ENCODE results near the gene SMG9. TPM values are rescaled to one million over a fixed set of nuclear protein-coding genes. Genes with fewer than 3 reads are reported as not detected.
A peak's percentile ranks its signal among the peaks of the same experiment; 100 is the strongest.

Gene SMG9
- total RNA-seq, 6 experiments from 2014 or later: 29.8 to 39.4 (median 32.0) TPM

DNA sequence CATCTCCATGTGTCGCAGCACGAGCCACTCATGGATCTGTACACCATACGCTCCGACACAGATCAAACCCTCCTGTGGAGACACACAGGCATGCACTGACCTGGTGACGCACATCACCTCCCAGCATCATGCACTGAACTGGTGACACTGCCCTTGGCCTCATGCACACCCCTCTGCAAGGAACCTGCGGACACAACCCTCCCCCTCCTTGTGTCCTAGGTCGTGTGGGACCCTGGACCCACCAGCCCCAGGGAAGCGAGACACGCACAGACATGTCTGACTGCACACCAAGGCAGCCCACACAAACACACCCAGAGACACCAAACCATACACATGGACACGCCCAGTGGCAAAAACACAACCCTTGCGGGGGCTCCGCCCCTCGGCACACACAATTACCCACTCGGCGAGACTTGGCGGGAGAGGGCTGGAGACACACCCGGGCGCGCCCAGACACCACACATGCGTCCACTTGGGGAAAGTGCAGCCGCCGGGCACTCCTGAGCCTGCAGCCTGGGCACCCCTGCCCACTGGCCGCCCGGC lies 28.0 kb upstream of the SMG9 start:
- no peaks in the 10 kb centered on the region for H3K9me3 Mint-ChIP-seq
- no peak overlapping the region for H3K4me3 Mint-ChIP-seq
- no peaks in the 10 kb centered on the region for H3K27me3 Mint-ChIP-seq (ENCODE audit: insufficient read depth)
- TF ChIP-seq, protein P1, sequence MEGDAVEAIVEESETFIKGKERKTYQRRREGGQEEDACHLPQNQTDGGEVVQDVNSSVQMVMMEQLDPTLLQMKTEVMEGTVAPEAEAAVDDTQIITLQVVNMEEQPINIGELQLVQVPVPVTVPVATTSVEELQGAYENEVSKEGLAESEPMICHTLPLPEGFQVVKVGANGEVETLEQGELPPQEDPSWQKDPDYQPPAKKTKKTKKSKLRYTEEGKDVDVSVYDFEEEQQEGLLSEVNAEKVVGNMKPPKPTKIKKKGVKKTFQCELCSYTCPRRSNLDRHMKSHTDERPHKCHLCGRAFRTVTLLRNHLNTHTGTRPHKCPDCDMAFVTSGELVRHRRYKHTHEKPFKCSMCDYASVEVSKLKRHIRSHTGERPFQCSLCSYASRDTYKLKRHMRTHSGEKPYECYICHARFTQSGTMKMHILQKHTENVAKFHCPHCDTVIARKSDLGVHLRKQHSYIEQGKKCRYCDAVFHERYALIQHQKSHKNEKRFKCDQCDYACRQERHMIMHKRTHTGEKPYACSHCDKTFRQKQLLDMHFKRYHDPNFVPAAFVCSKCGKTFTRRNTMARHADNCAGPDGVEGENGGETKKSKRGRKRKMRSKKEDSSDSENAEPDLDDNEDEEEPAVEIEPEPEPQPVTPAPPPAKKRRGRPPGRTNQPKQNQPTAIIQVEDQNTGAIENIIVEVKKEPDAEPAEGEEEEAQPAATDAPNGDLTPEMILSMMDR (IDR thresholded peaks at IDR 0.05): no peak
- H3K27ac Mint-ChIP-seq: no peak overlapping the region
- no peaks in the 10 kb centered on the region for H3K36me3 Mint-ChIP-seq (ENCODE audit: low read depth)
- peaks cover 58% of the 10 kb centered on the region for H3K4me1 Mint-ChIP-seq (ENCODE audit: low read depth)
- no peak for DNase-seq

DNA sequence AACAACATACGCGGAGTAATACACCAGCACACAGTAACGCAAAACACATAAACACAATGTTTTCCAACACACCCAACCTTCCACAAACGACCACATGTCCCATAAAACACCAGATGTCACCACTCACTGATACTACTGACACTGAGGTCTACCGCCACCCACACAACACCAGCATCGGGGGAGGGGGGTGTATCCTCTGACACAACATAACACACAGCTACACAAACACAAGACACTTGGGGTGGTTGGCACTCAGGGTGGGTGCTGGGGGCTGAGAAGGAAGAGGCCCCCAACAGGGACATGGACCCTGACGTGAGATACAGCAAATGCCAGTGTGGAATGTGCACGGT lies 27.5 kb upstream of the SMG9 start:
- H3K27me3 Mint-ChIP-seq (ENCODE audit: insufficient read depth): no peaks in the 10 kb centered on the region
- no peaks in the 10 kb centered on the region for H3K36me3 Mint-ChIP-seq (ENCODE audit: low read depth)
- TF ChIP-seq, protein P1 (IDR thresholded peaks at IDR 0.05): no peak
- no peak overlapping the region for H3K27ac Mint-ChIP-seq
- DNase-seq: no peak
- no peaks in the 10 kb centered on the region for H3K9me3 Mint-ChIP-seq
- H3K4me3 Mint-ChIP-seq: no peak overlapping the region
- peaks cover 63% of the 10 kb centered on the region for H3K4me1 Mint-ChIP-seq (ENCODE audit: low read depth)

DNA sequence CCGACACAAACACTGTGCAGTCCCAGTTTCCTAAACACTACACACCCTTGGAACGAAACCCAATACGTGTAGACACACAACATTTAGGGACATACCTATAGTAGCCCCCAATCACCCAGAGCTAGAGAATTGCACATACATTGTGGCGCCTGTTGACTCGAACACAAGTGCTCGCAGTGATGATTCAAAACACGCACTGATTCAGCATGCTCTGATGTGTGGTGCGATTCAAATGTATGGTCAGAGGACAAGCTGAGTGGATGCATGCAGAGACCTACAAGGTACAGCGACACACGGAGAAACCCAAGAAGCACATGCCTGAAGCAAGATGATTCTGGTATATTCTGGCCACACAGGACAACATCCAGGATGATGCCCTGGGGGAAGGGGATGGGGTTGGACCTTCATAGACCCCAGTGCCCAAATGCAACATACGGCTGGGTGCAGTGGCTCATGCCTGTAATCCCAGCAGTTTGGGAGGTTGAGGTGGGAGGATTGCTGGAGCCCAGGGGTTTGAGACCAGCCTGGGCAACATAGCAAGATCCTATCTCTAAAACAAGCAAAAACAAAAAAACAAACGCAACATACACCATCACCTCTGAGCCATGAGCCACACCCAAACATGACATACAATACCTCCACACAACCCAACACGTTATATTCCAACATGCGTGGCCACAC lies 27.0 kb upstream of the SMG9 start:
- Mint-ChIP-seq H3K27ac (no peak overlapping the region), H3K4me3 (no peak overlapping the region)
- TF ChIP-seq, protein P1 (IDR thresholded peaks at IDR 0.05): no peak

DNA sequence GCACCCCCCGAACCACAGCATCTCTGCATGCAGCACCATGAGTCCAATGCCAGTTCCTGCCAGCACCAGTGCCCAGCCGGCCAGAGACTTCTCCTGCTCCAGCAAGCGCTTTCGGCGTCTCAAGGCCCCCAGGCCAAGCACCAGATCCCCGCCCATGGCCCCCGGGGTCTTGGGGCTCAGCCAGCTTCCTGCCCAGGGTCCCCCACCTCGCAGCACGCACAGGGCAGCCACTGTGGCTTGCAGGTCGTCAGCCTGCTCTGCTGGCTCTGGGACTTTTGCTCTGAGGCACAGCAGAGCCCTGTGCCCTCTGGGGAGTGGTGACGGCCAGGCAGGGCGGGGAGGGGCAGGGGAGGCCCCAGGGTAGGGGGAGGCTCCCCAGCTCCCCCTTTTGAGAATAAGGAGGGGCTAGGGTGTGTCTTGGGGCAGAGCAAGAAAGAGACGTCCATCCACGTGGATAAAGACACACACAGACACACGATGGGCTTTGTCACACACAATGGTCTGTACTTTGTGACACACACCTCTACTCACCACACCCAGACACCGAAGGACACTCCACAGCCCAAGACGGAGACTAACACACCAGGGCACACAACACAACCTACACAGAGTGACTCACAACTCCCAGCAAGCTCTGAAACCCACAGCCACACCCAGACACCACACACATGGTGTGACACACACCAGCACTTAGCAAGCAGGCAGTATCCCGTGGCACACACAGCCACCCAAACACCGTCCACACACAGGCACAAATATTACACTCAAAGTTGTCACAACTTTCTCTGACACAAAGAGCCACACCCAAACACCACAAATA lies 26.2 kb upstream of the SMG9 start, which contains the start of gene KCNN4:
TSS of gene KCNN4 (minus strand) at position 268 of the 820 bp plus-strand sequence. CDS start at position 156, 112 bp downstream.
- Mint-ChIP-seq H3K36me3 (ENCODE audit: low read depth) (no peaks in the 10 kb centered on the region), H3K4me1 (ENCODE audit: low read depth) (peaks cover 67% of the 10 kb centered on the region), H3K27me3 (ENCODE audit: insufficient read depth) (no peaks in the 10 kb centered on the region), H3K4me3 (peak within 1 kb of the TSS; percentile 30), H3K9me3 (no peaks in the 10 kb centered on the region), H3K27ac (peak within 1 kb of the TSS; percentile 59)
- DNase-seq: peak; percentile 68
- TF ChIP-seq, protein P1 (IDR thresholded peaks at IDR 0.05): no peak

More for the DNA sequence above, 27.0 kb upstream of the SMG9 start:
- Mint-ChIP-seq H3K36me3 (ENCODE audit: low read depth) (no peaks in the 10 kb centered on the region), H3K4me1 (ENCODE audit: low read depth) (peaks cover 67% of the 10 kb centered on the region), H3K9me3 (no peaks in the 10 kb centered on the region), H3K27me3 (ENCODE audit: insufficient read depth) (no peaks in the 10 kb centered on the region)
- DNase-seq: no peak

DNA sequence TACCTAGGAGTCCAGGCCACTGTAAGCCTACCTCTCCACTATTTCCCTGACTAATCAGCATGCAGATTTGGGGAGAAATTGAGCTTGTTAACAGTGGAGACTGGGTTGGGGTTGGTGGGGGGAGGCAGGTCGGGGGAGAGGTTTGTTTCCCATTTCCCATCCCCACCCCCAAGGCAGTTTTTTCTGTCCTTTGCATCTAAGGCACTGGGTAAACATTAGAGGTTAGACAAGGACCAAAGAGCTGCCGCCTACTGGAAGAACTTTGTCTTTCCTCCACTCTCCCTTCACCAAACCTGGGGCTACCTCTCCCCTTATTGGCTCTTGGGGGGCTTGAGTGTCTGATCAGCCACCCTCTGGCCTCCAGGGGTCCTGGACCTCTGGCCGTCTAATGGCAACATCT lies 25.1 kb upstream of the SMG9 start:
- Mint-ChIP-seq H3K9me3 (no peaks in the 10 kb centered on the region), H3K4me3 (no peak overlapping the region), H3K36me3 (ENCODE audit: low read depth) (no peaks in the 10 kb centered on the region), H3K27ac (no peak overlapping the region), H3K4me1 (ENCODE audit: low read depth) (peaks cover 63% of the 10 kb centered on the region), H3K27me3 (ENCODE audit: insufficient read depth) (no peaks in the 10 kb centered on the region)
- no peak for DNase-seq
- TF ChIP-seq, protein P1 (IDR thresholded peaks at IDR 0.05): peak; percentile 38

All from HFFc6 (cell line).